Measurements from ENCODE around the gene ADIPOR1. TPM values are rescaled to one million over a fixed set of nuclear protein-coding genes. Genes with fewer than 3 reads are reported as not detected.

The ADIPOR1 gene
- total RNA-seq, 1 experiment from 2014 or later, result 79.1 TPM

DNA sequence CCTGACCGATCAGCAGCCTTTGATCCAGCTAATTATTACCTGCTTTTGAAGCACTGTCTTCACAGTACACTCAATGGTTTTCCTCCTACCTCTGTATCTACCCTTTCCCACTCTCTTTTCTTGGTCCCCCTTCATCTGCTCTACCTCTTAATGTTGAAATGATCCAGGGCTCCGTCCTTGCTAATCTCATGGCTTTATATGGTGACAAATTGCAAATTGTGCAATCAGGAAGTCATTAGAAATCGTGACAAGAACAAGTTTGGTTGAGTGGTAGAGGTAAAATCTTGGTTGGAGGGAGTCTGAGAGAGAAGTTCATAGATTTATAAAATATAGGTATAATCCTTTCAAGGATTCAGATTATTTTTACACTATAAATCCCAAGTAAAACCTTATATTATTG lies 18.5 kb upstream of the ADIPOR1 start:
- no TSS peak for BruUV-seq (replicated peaks)
- no peaks in the 10 kb centered on the region for H3K4me1 ChIP-seq (ENCODE audit: insufficient read depth, low read length, poor library complexity, severe bottlenecking)
- H3K27ac ChIP-seq (ENCODE audit: low read depth, low read length, poor library complexity, severe bottlenecking), result no peak overlapping the region
- POLR2A ChIA-PET (ENCODE audit: low non-redundant PET), result no interaction called here
- intact Hi-C loops (cut with micrococcal nuclease; ENCODE audit: unreplicated experiment), result no loop called here
- peaks cover 17% of the 10 kb centered on the region for H3K27me3 ChIP-seq (replicated peaks; ENCODE audit: insufficient read depth, low read depth, low read length, poor library complexity)
- TF ChIP-seq, protein P1, sequence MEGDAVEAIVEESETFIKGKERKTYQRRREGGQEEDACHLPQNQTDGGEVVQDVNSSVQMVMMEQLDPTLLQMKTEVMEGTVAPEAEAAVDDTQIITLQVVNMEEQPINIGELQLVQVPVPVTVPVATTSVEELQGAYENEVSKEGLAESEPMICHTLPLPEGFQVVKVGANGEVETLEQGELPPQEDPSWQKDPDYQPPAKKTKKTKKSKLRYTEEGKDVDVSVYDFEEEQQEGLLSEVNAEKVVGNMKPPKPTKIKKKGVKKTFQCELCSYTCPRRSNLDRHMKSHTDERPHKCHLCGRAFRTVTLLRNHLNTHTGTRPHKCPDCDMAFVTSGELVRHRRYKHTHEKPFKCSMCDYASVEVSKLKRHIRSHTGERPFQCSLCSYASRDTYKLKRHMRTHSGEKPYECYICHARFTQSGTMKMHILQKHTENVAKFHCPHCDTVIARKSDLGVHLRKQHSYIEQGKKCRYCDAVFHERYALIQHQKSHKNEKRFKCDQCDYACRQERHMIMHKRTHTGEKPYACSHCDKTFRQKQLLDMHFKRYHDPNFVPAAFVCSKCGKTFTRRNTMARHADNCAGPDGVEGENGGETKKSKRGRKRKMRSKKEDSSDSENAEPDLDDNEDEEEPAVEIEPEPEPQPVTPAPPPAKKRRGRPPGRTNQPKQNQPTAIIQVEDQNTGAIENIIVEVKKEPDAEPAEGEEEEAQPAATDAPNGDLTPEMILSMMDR (conservative IDR thresholded peaks at IDR 0.05; ENCODE audit: low read depth, low read length), result no peak
- TF ChIP-seq EZH2 (IDR thresholded peaks at IDR 0.05; ENCODE audit: borderline replicate concordance, low read depth, low read length, poor library complexity, severe bottlenecking), result no peak
- CTCF ChIA-PET, result no interaction called here
- no peaks in the 10 kb centered on the region for H3K9me3 ChIP-seq (ENCODE audit: low read depth, low read length, poor library complexity, severe bottlenecking)
- no peaks in the 10 kb centered on the region for H3K36me3 ChIP-seq (ENCODE audit: insufficient read depth, low read length, poor library complexity, severe bottlenecking)
- DNase-seq (ENCODE audit: low spot score), result peak; percentile 60
- no peak overlapping the region for H3K4me3 ChIP-seq (ENCODE audit: low read depth, low read length, poor library complexity, severe bottlenecking)

DNA sequence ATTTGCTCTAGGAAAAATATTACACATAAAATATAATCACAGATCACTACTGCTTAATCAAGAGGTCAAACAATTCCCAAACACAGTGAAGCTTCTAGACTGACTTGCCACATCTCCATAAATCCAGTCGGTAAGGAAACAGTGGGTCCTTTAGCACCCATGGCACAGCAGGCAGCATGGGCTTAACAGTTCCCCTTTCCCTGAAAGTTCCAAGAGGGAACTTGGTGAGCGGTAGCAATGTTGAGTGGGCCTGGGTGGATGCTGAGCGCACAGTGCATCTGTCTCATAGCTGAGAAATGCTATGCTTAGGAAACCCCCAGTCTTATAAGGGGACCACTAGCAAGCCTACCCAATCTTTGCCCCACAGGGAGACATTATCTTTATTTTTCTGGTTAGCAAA lies 16.7 kb upstream of the ADIPOR1 start:
- Histone ChIP-seq H3K9me3 (ENCODE audit: low read depth, low read length, poor library complexity, severe bottlenecking) (no peaks in the 10 kb centered on the region), H3K27ac (ENCODE audit: low read depth, low read length, poor library complexity, severe bottlenecking) (no peak overlapping the region), H3K4me1 (ENCODE audit: insufficient read depth, low read length, poor library complexity, severe bottlenecking) (no peaks in the 10 kb centered on the region), H3K27me3 (replicated peaks; ENCODE audit: insufficient read depth, low read depth, low read length, poor library complexity) (peaks cover 17% of the 10 kb centered on the region), H3K36me3 (ENCODE audit: insufficient read depth, low read length, poor library complexity, severe bottlenecking) (no peaks in the 10 kb centered on the region), H3K4me3 (ENCODE audit: low read depth, low read length, poor library complexity, severe bottlenecking) (no peak overlapping the region)
- TF ChIP-seq EZH2 (IDR thresholded peaks at IDR 0.05; ENCODE audit: borderline replicate concordance, low read depth, low read length, poor library complexity, severe bottlenecking), result no peak
- TF ChIP-seq, protein P1 (conservative IDR thresholded peaks at IDR 0.05; ENCODE audit: low read depth, low read length), result no peak
- ChIA-PET POLR2A (ENCODE audit: low non-redundant PET) (no interaction called here), CTCF (no interaction called here)
- DNase-seq (ENCODE audit: low spot score), result no peak
- no TSS peak for BruUV-seq (replicated peaks)
- intact Hi-C loops (cut with micrococcal nuclease; ENCODE audit: unreplicated experiment), result no loop called here

DNA sequence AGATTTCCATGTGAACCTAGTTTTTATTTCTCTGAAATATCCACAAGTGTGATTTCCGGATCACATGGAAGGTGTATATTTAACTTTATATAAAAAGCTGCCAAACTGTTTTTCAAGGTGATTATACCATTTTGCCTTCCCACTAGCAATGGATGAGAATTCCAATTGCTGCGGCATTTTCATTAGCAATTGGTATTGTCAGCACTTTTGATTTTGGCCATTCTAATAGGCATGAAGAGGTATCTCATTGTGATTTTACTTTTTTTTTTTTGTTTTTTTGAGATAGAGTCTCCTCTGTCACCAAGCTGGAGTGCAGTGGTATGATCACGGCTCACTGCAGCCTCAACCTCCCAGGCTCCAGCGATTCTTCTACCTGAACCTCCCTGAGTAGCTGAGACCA lies 13.9 kb upstream of the ADIPOR1 start:
- Histone ChIP-seq H3K36me3 (ENCODE audit: insufficient read depth, low read length, poor library complexity, severe bottlenecking) (no peaks in the 10 kb centered on the region), H3K4me1 (ENCODE audit: insufficient read depth, low read length, poor library complexity, severe bottlenecking) (no peaks in the 10 kb centered on the region), H3K27me3 (replicated peaks; ENCODE audit: insufficient read depth, low read depth, low read length, poor library complexity) (peaks cover 17% of the 10 kb centered on the region), H3K4me3 (ENCODE audit: low read depth, low read length, poor library complexity, severe bottlenecking) (no peak overlapping the region), H3K27ac (ENCODE audit: low read depth, low read length, poor library complexity, severe bottlenecking) (no peak overlapping the region), H3K9me3 (ENCODE audit: low read depth, low read length, poor library complexity, severe bottlenecking) (no peaks in the 10 kb centered on the region)
- CTCF ChIA-PET, result no interaction called here
- intact Hi-C loops (cut with micrococcal nuclease; ENCODE audit: unreplicated experiment), result no loop called here
- DNase-seq (ENCODE audit: low spot score), result no peak
- BruUV-seq (replicated peaks), result no TSS peak
- no peak for TF ChIP-seq EZH2 (IDR thresholded peaks at IDR 0.05; ENCODE audit: borderline replicate concordance, low read depth, low read length, poor library complexity, severe bottlenecking)
- TF ChIP-seq, protein P1 (conservative IDR thresholded peaks at IDR 0.05; ENCODE audit: low read depth, low read length), result no peak
- POLR2A ChIA-PET (ENCODE audit: low non-redundant PET), result no interaction called here
